Posterior vena cava (tissue), 2 donors: ENCODE measurements around the gene AFDN. TPM values are rescaled to one million over a fixed set of nuclear protein-coding genes. Genes with fewer than 3 reads are reported as not detected.

Source experiments
- DNase-seq: peaks from one replicate; pipeline ENCODE4 v3.0.0-alpha.2; 2020; ENCODE audit warnings: low spot score
- intact Hi-C, 2 donors: fragments of 100-400 bp; cut with DNase I; formaldehyde crosslinking; loops; one replicate each; pipeline versions ENCODE4 v1.14.1 to v1.14.2; 2022 to 2023
- total RNA-seq, 2 donors: library from RNA; stranded (reverse); fragmentation: NEBNext Ultra II Directional; extraction: Animal tissue kit (Norgen Biotek cat#: 25700); gene quantifications; one replicate each; pipeline ENCODE4 v1.2.1, GENCODE V29; 2021
- donor health status: DM: yes; HTN: yes; CAD: no.
- donor health status: DM: yes; HTN: yes; CAD: no.

AFDN gene
- total RNA-seq, 2 donors from 2014 or later: 49.3 to 68.6 TPM

- no peak for DNase-seq
- intact Hi-C loops: no loop called here
These were observed 15.7 kb upstream of the AFDN start for GRCh38 chr6:167811040-167811439.

GRCh38 chr6:167811442-167812087 lies 15.1 kb upstream of the AFDN start:
- intact Hi-C loops: no loop called here
- no peak for DNase-seq

GRCh38 chr6:167812088-167812487 lies 14.6 kb upstream of the AFDN start:
- intact Hi-C loops: no loop called here

GRCh38 chr6:167815296-167815980 lies 11.3 kb upstream of the AFDN start:
- intact Hi-C loops: no loop called here
- DNase-seq: no peak

More at GRCh38 chr6:167812088-167812487, 14.6 kb upstream of the AFDN start:
- no peak for DNase-seq

GRCh38 chr6:167817016-167817415 lies 9.7 kb upstream of the AFDN start:
- intact Hi-C loops: no loop called here

GRCh38 chr6:167817729-167818128 lies 9.0 kb upstream of the AFDN start:
- no peak for DNase-seq
- intact Hi-C loops: no loop called here

More at GRCh38 chr6:167817016-167817415, 9.7 kb upstream of the AFDN start:
- no peak for DNase-seq

- intact Hi-C loops: no loop called here
- DNase-seq: no peak
These were observed 7.1 kb upstream of the AFDN start for GRCh38 chr6:167819576-167819975.

GRCh38 chr6:167820681-167821080 lies 6.0 kb upstream of the AFDN start:
- intact Hi-C loops: no loop called here
- DNase-seq: no peak

- DNase-seq: no peak
- intact Hi-C loops: no loop called here
These were observed 1.9 kb upstream of the AFDN start for GRCh38 chr6:167824591-167825331.

- DNase-seq: peak; percentile 82
- intact Hi-C loops: loop anchor here in 1 of 2 donors (1.0 kb wide), 1 partner anchor 25 kb away; no protein-coding TSS in a partner anchor
These were observed 1.1 kb upstream of the AFDN start for GRCh38 chr6:167825332-167826229.

- DNase-seq: peak; percentile 90
These were observed 348 bp upstream of the AFDN start for GRCh38 chr6:167826230-167826895.

GRCh38 chr6:167827583-167828324 lies 1.0 kb downstream of the AFDN start:
- intact Hi-C loops: no loop called here
- DNase-seq: peak; percentile 81

More at GRCh38 chr6:167826230-167826895, 348 bp upstream of the AFDN start:
- intact Hi-C loops: loop anchor here in 1 of 2 donors (1.0 kb wide), 1 partner anchor 26 kb away; no protein-coding TSS in a partner anchor

- DNase-seq: no peak
- intact Hi-C loops: no loop called here
These were observed 1.7 kb downstream of the AFDN start for GRCh38 chr6:167828325-167828956.

- no peak for DNase-seq
- intact Hi-C loops: no loop called here
These were observed 2.8 kb downstream of the AFDN start for GRCh38 chr6:167829513-167829912.

- intact Hi-C loops: no loop called here
- no peak for DNase-seq
These were observed 4.6 kb downstream of the AFDN start for GRCh38 chr6:167831281-167831828.

- DNase-seq: no peak
- intact Hi-C loops: no loop called here
These were observed 6.0 kb downstream of the AFDN start for GRCh38 chr6:167832497-167833395.
